ENCODE measurements around the gene VAMP5.
"Not testable (repeated sequence)": the region's sequence is repeated elsewhere in the genome, so short reads cannot be mapped to it uniquely, and the experiment has no call there.

VAMP5 gene

DNA sequence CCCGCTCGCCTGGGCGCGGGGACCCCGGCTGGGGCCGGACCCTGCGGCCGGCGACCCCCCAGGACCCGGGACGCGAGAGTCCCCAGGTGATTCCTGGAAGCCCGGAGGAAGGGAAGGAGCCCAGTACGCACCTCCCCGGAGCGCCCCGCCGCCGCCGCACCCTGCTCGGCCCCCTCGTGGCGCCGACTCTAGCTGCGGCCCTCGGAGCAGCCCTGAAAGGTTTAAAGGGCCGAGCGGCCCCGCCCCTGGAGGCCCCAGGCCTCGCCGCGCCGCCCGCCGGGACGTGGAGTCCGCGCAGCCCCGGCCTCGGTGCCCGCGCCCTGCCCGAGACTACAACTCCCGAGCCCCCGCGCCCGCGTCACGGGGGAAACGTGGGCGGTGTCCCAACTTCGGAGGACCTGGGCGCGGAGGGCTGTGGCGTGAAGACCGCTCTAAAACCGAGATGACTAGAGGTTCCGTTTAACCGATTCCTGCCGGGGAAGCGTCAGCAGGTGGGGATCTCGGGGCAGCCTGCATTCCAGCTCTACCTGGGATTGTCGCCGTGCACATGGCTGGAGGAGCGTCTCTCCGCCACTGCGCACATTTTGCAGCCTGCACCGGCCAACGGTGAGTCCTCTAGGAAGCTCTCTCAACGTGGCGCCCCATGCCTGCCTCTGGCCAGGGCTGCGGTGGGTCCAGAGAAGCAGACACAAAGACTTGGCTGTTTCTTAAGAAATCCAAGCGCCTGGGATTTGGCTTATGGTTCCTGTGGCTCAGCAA lies 18.4 kb downstream of the VAMP5 start, which contains the start of gene TMEM150A:
TSS of gene TMEM150A (minus strand) at position 223 of the 759 bp plus-strand sequence. CDS start 750 bp downstream, outside the sequence.
- no peak for DNase-seq (ENCODE audit: low read depth)
- TF ChIP-seq CTCF (conservative IDR thresholded peaks at IDR 0.05; ENCODE audit: low read depth, low read length) = no peak
- H3K4me3 ChIP-seq (ENCODE audit: low read length) = peak within 1 kb of the TSS; percentile 90

- H3K4me3 ChIP-seq (ENCODE audit: low read length) = peak overlapping the region; percentile 13
- DNase-seq (ENCODE audit: low read depth) = not testable (repeated sequence)
These were observed 19.9 kb downstream of the VAMP5 start for GRCh38 chr2:85604133-85604444.

DNA sequence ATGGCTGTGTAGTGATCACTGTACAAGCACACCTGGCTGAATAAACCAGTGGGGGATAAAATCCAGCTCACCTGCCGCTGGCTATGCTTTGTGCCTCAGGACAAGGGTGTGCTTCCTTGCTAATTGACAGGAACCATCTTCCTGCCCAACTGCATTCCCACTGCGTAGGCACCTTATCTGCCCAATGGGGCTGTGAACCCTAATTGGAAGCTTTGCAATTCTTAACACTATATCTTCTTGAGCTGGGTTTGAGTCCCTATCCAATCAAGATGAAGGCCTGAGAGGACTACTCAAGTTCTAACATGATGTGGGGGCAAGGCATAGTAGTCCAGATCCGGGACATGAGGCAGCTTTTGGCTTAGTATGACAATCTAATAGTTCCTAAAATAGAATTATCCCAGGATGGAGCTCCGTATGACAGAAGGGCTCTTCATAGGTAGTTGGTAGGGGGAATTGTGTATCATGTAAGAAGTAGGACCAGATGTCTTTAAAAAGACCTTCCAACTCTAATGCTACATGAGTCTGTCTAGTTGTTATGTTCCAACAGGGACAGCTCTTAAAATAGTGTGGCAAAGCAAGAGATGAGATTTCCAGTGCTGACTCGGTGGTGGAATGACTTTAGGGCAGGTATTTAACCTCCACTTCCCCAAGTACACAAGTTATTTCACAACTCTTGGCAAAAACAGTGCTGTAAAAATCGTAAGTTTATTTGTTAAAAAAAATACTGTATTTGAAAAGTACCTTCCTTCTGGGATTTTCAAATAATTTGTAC lies 20.5 kb downstream of the VAMP5 start:
- no peak overlapping the region for H3K4me3 ChIP-seq (ENCODE audit: low read length)
- no peak for TF ChIP-seq CTCF (conservative IDR thresholded peaks at IDR 0.05; ENCODE audit: low read depth, low read length)
- DNase-seq (ENCODE audit: low read depth) = no peak

GRCh38 chr2:85605406-85606115 lies 21.3 kb downstream of the VAMP5 start:
- H3K4me3 ChIP-seq (ENCODE audit: low read length) = no peak overlapping the region
- no peak for TF ChIP-seq CTCF (conservative IDR thresholded peaks at IDR 0.05; ENCODE audit: low read depth, low read length)
- DNase-seq (ENCODE audit: low read depth) = peak; percentile 96

DNA sequence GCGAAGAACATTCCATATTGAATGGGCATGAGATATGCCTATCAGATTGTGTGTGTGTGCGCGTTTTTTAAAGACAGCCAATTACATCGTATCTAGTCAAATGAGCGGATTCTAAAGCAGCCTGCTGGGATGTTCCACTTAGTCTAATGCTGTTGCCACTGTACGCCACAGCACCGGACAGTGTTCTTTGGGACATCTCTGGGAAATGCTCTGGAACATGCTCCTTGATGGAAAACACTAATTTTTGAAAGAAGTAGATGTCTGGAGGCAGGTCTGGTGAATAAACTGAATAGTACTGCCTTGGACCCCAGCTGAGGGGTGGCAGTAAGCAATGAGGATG lies 21.9 kb downstream of the VAMP5 start:
- peak overlapping the region; percentile 7 for H3K4me3 ChIP-seq (ENCODE audit: low read length)
- TF ChIP-seq CTCF (conservative IDR thresholded peaks at IDR 0.05; ENCODE audit: low read depth, low read length) = no peak
- no peak for DNase-seq (ENCODE audit: low read depth)

- DNase-seq (ENCODE audit: low read depth) = peak; percentile 64
- H3K4me3 ChIP-seq (ENCODE audit: low read length) = no peak overlapping the region
- TF ChIP-seq CTCF (conservative IDR thresholded peaks at IDR 0.05; ENCODE audit: low read depth, low read length) = no peak
These were observed 23.3 kb downstream of the VAMP5 start for GRCh38 chr2:85607268-85608215.

Measured in retinal pigment epithelial cell (primary cell).